Activated CD4-positive, alpha-beta T cell treated with anti-CD3 and anti-CD28 coated beads, Interleukin-2, amount 50 U/mL, for 16 hours (primary cell): ENCODE measurements around the gene AP5Z1.
A peak's percentile ranks its signal among the peaks of the same experiment; 100 is the strongest.

Source experiments
- DNase-seq: peaks from one replicate; pipeline ENCODE4 v3.0.0-alpha.2; 2020

AP5Z1 gene

DNA sequence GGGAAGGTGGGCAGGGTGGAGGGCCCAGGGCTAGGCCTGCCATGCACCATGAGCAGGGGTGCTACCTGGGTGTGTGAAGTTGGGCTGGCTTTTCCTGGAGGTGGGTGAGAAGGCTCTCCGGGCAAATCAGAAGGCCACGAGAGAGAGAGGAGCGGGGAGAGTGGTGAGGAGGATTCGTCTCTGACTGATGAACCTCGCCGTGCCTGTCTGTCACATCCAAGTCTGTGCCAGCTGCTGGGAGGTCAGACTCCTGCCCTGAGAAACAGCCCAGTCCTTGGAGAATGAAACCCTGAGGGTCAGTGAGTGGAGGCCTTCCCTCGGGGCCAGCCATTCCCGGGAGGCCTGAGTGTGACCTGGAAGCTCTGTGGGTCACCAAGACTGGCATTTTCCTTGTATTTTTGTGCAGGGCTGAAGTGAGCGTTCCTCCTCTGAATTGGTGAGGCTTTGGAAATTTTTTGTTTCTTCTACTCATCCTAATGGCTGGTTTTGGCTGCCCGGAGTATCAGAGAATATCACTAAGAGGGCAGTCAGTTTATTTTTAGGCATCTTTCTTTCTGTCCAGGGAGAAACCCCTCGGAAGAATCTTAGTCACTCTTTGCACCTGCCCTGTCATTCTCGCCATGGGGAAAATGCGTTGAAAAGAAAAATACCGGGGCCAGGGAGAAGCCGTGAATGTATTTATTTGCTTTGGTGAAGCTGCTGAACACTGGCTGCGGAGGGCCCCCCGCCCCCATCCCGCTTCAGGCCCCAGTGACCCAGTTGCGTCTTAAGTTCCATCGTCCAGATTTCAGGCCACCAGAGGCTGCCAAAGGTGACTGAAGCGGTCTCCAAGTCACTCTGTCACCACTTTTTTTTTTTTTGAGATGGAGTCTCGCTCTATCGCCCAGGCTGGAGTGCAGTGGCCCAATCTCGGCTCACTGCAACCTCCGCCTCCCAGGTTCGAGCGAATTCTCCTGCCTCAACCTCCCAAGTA, 6.5 kb upstream of the AP5Z1 start:
- no peak for DNase-seq

DNA sequence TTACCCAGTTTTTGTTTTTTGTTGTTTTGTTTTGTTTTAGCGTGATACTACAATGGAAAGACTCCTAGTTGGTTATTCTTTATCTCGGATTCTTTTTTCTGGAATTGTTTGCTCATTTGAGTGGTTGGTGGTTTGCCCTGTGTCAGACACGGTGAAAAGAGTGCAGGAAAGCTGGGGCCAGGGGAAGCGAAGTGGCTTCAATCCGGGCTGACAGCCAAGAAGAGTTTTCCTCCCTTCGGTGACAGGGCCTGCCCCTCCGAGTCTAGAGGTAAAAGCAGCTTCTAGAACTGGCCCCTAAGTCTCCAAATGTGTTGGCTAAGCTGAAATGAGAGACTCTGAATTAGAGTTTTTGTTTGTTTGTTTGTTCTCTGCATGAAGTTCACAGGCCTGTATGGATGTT, 5.7 kb upstream of the AP5Z1 start:
- DNase-seq = no peak

- DNase-seq = no peak
Observed at GRCh38 chr7:4770886-4771285, 4.5 kb upstream of the AP5Z1 start.

DNA sequence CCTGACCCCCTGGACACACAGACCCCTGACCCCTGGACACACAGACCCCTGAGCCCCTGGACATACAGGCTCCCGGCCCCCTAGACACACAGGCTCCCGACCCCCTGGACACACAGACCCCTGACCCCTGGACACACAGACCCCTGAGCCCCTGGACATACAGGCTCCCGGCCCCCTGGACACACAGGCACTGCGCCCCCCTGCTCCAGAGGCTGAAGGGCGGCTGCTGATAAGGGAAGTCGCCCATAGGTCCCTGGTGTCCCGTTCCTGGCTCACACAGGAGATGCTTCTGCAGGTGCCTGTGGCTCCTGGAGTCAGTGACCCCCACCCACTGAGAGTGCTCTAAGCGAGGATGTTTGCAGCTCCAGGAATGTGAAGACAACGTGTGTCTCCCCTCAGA, 3.7 kb upstream of the AP5Z1 start:
- DNase-seq = no peak

DNA sequence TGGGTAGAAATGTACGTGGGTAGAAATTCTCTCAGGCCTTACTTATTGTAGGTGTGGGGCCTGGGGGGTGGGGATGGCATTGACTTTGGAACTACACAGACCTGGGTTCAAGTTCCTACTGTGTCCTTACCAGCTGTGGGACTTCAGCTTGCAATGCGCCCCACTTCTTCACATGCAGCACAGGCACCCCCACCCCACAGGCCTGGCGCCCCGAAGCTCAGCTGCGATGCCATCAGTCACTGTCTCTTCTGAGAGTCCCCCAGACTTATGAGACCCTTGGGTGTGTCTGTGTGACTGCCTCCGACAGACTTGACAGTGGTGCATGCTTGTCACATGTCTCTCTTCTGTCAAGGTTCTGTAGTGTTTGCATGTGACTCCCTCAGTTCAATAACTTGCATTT, 3.1 kb upstream of the AP5Z1 start:
- DNase-seq = no peak

DNA sequence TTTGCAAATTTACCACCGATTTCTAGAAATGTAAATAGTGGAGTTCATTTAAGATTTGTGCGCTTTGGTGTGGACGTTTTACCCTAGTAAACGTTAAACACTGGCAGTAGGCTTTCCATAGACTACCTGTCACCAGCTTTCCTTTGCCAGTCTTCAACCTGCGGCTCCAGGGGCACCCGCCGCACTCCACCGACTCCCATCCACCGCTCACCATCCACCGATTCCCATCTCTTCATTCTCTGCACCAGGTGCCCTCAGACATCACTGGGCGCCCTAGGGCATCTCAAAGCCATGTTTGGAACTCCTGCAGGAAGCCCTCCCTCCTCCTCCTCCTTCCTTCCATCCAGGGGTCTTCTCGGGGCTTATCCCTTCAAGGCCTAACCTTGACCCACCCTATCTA, 1.4 kb upstream of the AP5Z1 start:
- DNase-seq = no peak

DNA sequence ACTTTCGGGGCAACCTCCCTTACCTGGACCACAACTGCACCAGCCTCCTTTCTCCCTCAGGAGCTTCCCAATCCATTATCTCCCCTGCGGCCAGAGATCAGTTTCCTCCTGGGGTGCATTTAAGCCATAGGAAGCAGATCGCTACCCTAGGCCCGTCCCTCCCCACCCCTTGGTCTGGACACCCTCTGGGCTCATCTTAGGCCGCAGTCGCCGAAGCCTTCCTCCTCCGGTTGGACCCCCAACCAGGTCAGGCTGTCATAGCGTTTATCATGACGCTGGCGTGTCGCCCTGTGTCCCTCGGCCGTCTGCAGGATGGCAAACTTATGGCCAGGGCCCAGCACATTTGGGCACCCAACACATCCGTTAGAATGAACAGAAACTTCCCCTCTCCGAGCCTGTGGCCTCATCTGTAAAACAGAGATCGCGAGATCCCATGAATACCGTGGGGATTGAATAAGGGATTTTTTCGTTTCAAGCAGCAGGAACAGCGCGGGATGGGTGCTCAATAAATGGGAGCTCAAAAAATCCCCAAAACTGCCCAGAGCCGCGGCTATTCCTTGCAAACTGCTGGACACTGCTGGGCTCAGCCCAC, 669 bp upstream of the AP5Z1 start:
- DNase-seq = no peak

DNA sequence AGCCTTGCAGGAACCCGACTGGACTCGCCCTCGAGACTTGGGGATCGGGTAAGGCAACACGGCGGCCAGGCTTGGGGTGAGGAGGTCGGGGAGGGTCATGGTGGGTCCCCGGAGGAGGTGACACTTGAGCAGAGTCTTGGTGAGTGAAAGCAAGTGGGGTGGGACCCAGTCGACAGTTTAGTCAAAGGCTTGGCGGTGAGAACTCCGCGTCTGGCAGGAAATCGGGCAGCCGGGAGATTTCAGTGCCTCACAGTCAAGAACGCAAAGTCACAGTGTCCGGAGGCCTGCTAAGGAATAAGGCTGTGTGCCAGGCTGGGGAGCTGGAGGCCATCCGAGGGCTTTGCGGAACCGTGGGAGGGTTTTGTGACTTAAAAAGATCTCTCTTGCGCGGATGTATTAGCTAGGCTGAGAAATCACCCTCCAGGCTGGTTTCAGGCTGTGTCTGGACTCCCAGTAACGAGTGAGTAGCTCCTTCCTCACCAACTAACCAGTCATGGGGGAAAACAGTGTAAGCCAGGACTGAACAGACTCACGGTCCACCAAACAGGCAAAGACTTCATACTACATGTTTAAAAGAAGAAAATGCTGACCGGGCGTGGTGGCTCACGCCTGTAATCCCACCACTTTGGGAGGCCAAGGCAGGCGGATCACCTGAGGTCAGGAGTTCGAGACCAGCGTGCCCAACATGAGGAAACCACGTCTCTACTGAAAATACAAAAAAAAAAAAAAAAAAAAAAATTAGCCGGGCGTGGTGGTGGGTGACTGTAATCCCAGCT, 613 bp downstream of the AP5Z1 start:
- peak; percentile 44 for DNase-seq

DNA sequence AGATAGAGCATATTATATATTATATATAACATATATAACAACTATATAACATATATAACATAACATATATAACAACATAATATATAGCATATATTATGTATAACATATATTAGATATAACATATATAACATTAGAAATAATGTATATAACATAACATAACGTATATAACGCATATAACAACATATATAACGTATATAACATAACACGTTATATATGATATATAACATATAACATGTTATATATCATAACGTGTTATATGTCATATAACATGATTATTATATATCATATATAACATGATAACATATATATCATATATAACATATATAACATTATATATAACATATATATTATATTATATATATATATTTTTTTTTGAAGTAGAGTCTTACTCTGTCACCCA, 3.7 kb downstream of the AP5Z1 start:
- DNase-seq = no peak

DNA sequence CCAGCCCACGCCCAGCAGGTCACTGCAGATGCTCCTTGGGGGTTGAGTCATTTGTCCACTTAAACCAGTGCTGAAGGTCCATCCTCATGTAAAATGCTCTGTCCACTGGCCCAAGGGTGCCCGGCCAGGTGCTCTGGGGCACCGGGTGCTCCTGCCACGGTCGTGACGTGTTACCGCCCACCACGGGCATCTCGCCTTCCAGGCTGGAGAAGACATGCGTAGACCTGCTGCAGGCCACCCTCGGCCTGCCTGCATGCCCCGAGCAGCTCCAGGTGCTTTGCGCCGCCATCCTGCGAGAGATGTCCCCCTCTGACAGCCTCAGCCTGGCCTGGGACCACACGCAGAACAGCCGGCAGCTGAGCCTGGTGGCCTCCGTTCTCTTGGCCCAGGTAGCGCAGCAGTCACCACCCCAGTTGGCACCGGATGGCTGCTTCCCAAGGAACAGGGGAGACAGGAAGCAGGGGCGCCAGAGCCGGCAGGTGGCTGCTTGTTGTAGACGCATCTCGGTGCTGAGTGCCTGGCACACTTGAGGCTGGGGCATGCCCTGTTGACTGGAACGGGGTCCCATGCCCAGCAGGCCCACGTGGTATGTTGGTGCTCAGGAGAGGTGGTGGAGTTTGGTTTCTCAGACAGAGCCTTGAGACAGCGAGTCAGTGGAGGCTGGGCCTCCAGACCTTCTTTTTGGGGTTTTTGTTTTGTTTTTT, 6.1 kb downstream of the AP5Z1 start:
- no peak for DNase-seq

DNA sequence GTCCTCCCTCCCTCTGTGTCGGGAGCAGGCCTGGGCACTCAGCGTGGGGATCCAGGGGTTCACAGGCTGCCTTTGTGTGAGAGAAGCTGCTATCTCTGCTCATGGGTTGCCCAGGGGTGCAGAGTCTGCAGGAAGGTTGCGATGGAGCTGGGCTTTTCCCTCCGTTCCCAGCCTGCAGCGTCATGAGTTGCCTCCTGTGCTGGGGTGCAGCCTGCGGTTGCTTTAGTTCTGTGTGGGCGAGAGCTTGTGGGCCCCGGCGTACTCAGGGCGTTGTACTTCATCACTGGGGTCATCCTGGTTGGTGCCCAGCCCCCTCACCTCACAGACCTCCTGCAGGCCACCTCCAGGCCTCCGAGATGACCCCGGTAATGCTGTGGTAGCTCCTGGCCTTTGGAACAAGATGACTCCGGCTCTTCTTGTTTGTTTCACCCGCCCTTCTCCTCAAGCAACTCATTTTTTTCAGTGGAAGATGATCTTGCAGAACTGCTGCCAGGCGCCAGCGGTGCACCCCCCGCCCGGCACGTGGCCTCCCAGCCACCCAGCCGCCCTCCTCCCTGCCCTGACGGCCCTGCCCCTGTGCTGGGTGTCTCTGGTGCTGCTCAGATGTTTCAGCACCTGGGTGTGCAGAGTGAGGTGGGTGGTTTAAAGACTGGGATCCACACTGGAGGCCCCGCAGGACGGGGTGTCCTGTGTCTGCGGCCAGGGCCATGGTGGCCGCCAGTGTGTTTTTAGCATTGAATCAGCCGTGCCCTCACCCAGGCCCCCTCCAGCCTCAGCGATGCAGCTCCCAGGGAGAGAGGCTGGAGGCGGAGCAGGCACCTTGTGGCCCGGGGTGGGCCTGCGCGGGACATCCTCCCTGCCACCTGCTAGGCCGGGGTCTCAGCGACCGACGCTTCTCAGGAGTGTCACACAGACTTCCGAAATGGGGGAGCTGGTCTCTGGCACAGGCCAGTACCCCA, 7.2 kb downstream of the AP5Z1 start:
- no peak for DNase-seq

DNA sequence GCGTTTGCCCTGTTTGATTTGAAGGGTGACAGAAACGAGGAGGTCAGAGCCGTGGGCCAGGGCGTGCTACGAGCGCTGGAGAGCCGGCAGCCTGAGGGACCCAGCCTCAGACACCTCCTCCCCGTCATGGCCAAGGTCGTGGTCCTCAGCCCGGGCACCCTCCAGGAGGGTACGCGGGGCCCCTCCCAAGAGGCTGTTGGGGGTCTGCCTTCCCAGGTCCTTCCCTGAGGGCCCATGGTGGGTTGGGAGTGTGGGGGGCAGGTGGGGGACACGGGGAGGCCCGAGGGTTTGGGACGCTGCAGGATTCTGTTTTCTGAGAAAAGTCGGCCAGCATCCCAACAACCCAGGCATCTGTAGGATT, 7.8 kb downstream of the AP5Z1 start:
- DNase-seq = no peak

DNA sequence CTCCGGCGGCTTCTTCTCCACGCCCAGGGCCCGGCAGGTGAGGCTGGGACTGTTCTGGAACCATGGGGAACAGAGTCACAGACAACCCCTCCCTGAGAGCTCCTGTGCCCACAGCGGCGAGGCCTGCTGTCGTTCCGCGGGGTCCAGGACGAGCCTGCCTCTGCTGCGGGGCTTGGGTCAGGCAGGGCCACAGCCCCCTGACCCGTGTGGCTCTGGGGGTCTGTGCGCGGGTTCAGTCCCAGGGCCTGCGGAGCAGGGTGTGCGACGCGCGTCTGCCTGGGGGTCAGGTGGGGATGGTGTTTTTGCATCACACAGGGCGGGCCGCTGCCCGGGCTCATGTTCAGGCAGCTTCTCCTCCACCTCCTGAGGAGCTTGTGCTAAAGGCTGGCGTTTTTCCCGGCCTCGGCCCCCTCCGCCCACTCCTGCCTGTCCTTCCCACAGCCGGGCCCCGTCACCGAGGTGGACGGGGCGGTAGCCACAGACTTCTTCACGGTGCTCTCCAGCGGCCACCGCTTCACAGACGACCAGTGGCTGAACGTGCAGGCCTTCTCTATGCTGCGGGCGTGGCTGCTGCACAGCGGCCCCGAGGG, 8.4 kb downstream of the AP5Z1 start:
- no peak for DNase-seq

DNA sequence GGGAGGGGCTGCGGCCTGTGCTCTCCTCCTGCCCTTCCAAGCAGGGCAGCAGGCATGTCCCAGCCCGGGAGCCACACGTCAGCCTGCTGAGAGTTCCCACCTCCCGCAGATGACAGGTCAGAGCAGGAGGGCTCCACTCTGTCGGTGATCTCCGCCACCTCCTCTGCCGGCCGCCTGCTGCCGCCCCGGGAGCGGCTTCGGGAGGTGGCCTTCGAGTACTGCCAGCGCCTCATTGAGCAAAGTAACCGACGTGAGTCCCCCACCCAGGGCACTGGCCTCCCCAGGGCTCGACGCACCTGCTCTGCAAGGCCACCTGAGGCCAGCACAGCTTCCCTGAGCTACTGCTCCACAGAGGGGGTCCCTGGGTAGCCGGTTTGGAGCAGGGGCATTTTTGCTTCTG, 9.4 kb downstream of the AP5Z1 start:
- no peak for DNase-seq

DNA sequence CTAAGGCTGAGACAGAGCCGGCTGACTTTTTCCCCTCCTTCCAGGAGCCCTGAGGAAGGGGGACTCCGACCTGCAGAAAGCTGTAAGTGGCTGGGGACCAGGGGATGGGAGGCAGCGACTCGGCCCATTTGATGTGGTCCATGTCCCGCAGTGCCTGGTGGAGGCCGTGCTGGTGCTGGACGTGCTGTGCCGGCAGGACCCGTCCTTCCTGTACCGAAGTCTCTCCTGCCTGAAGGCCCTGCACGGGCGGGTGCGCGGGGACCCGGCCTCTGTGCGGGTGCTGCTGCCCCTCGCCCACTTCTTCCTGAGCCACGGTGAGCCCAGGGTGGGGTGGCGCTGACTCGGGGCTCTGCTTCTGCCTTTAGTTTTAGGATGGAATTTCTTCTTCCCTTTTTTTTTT, 9.9 kb downstream of the AP5Z1 start:
- no peak for DNase-seq

DNA sequence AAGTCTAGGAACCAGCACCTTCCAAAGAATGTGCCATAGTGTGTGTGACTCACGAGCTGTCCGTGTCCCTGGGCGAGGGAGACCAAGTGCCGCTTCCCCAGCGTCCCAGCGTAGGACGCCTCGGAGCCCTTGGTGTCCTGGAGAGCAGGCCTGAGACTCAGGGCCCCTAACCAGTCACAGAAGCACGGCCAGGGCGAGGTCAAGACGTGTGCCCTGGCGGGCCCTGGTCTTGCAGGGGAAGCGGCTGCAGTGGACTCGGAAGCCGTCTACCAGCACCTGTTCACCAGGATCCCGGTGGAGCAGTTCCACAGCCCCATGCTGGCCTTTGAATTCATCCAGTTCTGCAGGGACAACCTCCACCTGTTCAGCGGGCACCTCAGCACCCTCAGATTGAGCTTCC, 10.6 kb downstream of the AP5Z1 start:
- DNase-seq = no peak

DNA sequence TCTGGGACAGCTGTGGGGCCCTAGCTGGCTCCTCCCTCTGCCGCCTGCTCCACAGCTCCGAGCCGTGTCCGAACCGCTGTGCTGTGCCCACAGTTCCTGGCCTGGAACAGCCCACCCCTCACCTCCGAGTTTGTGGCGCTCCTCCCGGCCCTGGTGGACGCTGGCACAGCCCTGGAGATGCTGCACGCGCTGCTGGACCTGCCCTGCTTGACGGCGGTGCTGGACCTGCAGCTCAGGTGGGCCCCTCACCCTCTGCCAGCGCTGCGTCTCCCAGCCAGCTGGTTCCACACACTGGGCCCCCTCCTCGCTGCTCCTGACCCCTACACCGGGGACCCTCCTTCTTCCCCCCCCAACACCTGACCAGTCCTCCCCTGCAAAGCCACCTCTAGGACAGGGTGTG, 12.1 kb downstream of the AP5Z1 start:
- no peak for DNase-seq

DNA sequence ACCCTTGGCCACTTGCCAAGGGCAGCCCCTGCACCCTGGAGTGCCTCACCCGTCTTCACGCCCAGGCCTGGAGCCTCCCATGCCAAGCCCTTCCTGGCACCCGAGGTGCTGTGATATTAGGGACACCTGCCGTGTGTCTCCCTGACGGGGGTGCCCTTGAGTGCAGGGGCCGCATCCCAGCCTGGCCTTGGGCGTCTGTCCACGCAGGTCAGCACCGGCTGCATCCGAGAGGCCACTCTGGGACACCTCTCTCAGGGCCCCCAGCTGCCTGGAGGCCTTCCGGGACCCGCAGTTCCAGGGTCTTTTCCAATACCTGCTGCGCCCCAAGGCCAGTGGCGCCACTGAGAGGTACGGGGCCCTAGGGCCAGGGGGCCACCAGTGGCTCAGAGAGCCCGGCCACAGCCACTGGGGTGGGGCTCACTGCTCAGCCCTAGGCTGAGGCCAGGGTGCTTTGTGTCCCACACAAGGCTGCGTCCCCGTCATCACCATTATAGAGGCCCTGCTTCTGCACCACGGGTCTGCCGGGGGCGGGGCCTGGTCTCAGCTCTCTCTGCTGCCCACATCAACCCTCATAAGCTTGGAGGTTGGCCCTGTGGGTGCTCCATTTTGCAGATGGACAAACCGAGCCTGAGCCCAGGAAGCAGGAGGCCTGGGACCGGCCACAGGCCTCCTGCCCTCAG, 12.7 kb downstream of the AP5Z1 start:
- DNase-seq = no peak

DNA sequence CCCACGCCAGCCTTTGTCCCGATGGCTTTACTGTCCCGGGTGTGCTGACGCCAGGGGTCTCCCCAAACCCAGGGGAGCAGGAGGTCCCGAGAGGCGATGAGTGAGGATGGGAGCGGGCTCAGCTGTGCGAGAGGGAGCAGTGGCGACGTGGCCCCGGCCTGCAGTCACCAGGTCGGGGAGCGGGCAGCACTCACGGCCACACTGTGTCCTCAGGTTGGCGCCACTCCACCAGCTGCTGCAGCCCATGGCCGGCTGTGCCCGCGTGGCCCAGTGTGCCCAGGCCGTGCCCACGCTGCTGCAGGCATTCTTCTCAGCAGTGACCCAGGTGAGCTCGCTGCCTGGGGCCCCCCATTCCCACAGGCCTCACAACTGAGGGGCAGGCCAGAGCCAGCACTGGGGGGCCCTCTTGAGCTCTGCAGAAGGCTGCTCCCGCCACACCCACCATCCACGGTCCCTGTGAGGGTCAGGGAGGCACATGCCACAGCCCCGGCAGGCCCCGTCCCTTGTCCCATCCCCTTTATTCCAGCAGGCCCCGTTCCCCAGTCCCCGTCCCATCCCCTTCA, 13.3 kb downstream of the AP5Z1 start:
- no peak for DNase-seq

GRCh38 chr7:4789194-4790077, 14.0 kb downstream of the AP5Z1 start:
- no peak for DNase-seq
